ENCODE measurements around the gene TSPAN2. TPM values are rescaled to one million over a fixed set of nuclear protein-coding genes. Genes with fewer than 3 reads are reported as not detected.
"Not testable (repeated sequence)": the region's sequence is repeated elsewhere in the genome, so short reads cannot be mapped to it uniquely, and the experiment has no call there.

Gene TSPAN2
- total RNA-seq, 4 donors from 2014 or later, result 40.5 to 87.6 (median 56.8) TPM

GRCh38 chr1:115021145-115021544 lies 68.2 kb downstream of the TSPAN2 start:
- no peaks in the 10 kb centered on the region for H3K9me3 ChIP-seq
- intact Hi-C loops (cut with DNase I; ENCODE audit: low total_unique reads), result no loop called here

GRCh38 chr1:115019549-115019948 lies 69.8 kb downstream of the TSPAN2 start:
- H3K4me3 ChIP-seq; H3K36me3 ChIP-seq; intact Hi-C loops (cut with DNase I; ENCODE audit: low total_unique reads); H3K27me3 ChIP-seq; DNase-seq; H3K27ac ChIP-seq; H3K9me3 ChIP-seq; H3K4me1 ChIP-seq: not testable (repeated sequence)

More at GRCh38 chr1:115021145-115021544, 68.2 kb downstream of the TSPAN2 start:
- H3K4me1 ChIP-seq, result no peaks in the 10 kb centered on the region
- no peak overlapping the region for H3K4me3 ChIP-seq
- H3K27ac ChIP-seq, result no peak overlapping the region
- no peaks in the 10 kb centered on the region for H3K27me3 ChIP-seq
- H3K36me3 ChIP-seq, result no peaks in the 10 kb centered on the region
- no peak for DNase-seq
- TF ChIP-seq POLR2A (IDR thresholded peaks at IDR 0.05) (no peak), CTCF (IDR thresholded peaks at IDR 0.05) (no peak)

- DNase-seq, result no peak
- H3K36me3 ChIP-seq, result no peaks in the 10 kb centered on the region
- TF ChIP-seq CTCF (IDR thresholded peaks at IDR 0.05), result no peak
- TF ChIP-seq POLR2A (IDR thresholded peaks at IDR 0.05), result no peak
- no peak overlapping the region for H3K4me3 ChIP-seq
- intact Hi-C loops (cut with DNase I; ENCODE audit: low total_unique reads), result no loop called here
- no peaks in the 10 kb centered on the region for H3K27me3 ChIP-seq
- H3K27ac ChIP-seq, result no peak overlapping the region
- no peaks in the 10 kb centered on the region for H3K9me3 ChIP-seq
- H3K4me1 ChIP-seq, result no peaks in the 10 kb centered on the region
Measured at GRCh38 chr1:115013792-115014191, 75.5 kb downstream of the TSPAN2 start.

- Histone ChIP-seq H3K27ac (no peak overlapping the region), H3K4me3 (no peak overlapping the region), H3K27me3 (no peaks in the 10 kb centered on the region), H3K9me3 (no peaks in the 10 kb centered on the region), H3K36me3 (no peaks in the 10 kb centered on the region), H3K4me1 (no peaks in the 10 kb centered on the region)
- TF ChIP-seq CTCF (IDR thresholded peaks at IDR 0.05), result no peak
- TF ChIP-seq POLR2A (IDR thresholded peaks at IDR 0.05), result no peak
- no peak for DNase-seq
- intact Hi-C loops (cut with DNase I; ENCODE audit: low total_unique reads), result no loop called here
Measured at GRCh38 chr1:115012434-115012833, 76.9 kb downstream of the TSPAN2 start.

- Histone ChIP-seq H3K27ac (no peak overlapping the region), H3K9me3 (no peaks in the 10 kb centered on the region), H3K36me3 (no peaks in the 10 kb centered on the region), H3K27me3 (no peaks in the 10 kb centered on the region), H3K4me1 (no peaks in the 10 kb centered on the region), H3K4me3 (no peak overlapping the region)
- intact Hi-C loops (cut with DNase I; ENCODE audit: low total_unique reads), result no loop called here
- no peak for TF ChIP-seq POLR2A (IDR thresholded peaks at IDR 0.05)
- no peak for TF ChIP-seq CTCF (IDR thresholded peaks at IDR 0.05)
- DNase-seq, result no peak
Measured at GRCh38 chr1:115012006-115012405, 77.3 kb downstream of the TSPAN2 start.

GRCh38 chr1:115006191-115006590 lies 83.1 kb downstream of the TSPAN2 start:
- intact Hi-C loops (cut with DNase I; ENCODE audit: low total_unique reads), result no loop called here
- no peak overlapping the region for H3K27ac ChIP-seq
- H3K9me3 ChIP-seq, result no peaks in the 10 kb centered on the region
- H3K4me1 ChIP-seq, result no peaks in the 10 kb centered on the region
- H3K36me3 ChIP-seq, result no peaks in the 10 kb centered on the region
- no peak overlapping the region for H3K4me3 ChIP-seq
- no peak for DNase-seq
- H3K27me3 ChIP-seq, result no peaks in the 10 kb centered on the region
- no peak for TF ChIP-seq CTCF (IDR thresholded peaks at IDR 0.05)
- TF ChIP-seq POLR2A (IDR thresholded peaks at IDR 0.05), result no peak
